PC-3 (cell line): ENCODE data around the gene LIPA. TPM values are rescaled to one million over a fixed set of nuclear protein-coding genes. Genes with fewer than 3 reads are reported as not detected.

Experiments
- ATAC-seq: fragments of 200-7000 bp; cut with Tn5 transposase; 2 replicates; pipeline ENCODE4 v1.9.1; 2020; ENCODE audit warnings: mild to moderate bottlenecking, moderate library complexity
- BruUV-seq: library from RNA; stranded (reverse); fragments of 400-500 nt; replicated peaks from 2 replicates; lab custom pipeline; 2021; lab: Mats Ljungman, UMichigan
- CTCF ChIA-PET: fragments of 300-600 bp; sonication (Branson Sonifier 250); formaldehyde crosslinking; loops from one replicate; lab custom pipeline; 2022; ENCODE audit warnings: antibody characterized with exemption; lab: Charles Lee
- POLR2A ChIA-PET: fragments of 300-600 bp; sonication (Branson Sonifier 250); formaldehyde crosslinking; loops from one replicate; lab custom pipeline; 2022; ENCODE audit warnings: antibody characterized with exemption; ENCODE audit not compliant: unreplicated experiment; lab: Charles Lee
- DNase-seq: peaks from one replicate; pipeline ENCODE4 v3.0.0-alpha.2; 2015
- H2AFZ ChIP-seq: fragments of 300-600 bp; sonication (generic); 2 replicates; pipeline ENCODE4 v1.6.0; 2016; ENCODE audit warnings: antibody characterized with exemption, low read length
- H3F3A ChIP-seq: fragments of 300-600 bp; sonication (generic); one replicate; pipeline ENCODE4 v1.6.0; 2017; ENCODE audit warnings: antibody characterized with exemption, low read length, control low read depth, mild to moderate bottlenecking; ENCODE audit not compliant: unreplicated experiment
- H3K27ac ChIP-seq: fragments of 300-600 bp; sonication (generic); 2 replicates; pipeline ENCODE4 v1.5.1; 2016; ENCODE audit warnings: mild to moderate bottlenecking, low read length
- H3K27me3 ChIP-seq: fragments of 300-600 bp; sonication (generic); 2 replicates; pipeline ENCODE4 v1.6.1; 2016; ENCODE audit warnings: low read length, mixed read lengths
- H3K36me3 ChIP-seq: fragments of 300-600 bp; sonication (generic); 2 replicates; pipeline ENCODE4 v1.6.1; 2016; ENCODE audit warnings: low read depth, mixed run types, low read length, mixed read lengths
- H3K4me1 ChIP-seq: fragments of 300-600 bp; sonication (generic); 2 replicates; pipeline ENCODE4 v1.5.1; 2016; ENCODE audit warnings: low read length; ENCODE audit not compliant: insufficient read depth
- H3K4me2 ChIP-seq: fragments of 300-600 bp; sonication (generic); 2 replicates; pipeline ENCODE4 v1.6.0; 2016; ENCODE audit warnings: low read length
- H3K4me3 ChIP-seq: fragments of 300-600 bp; sonication (generic); 2 replicates; pipeline ENCODE4 v1.5.1; 2016; ENCODE audit warnings: mild to moderate bottlenecking, low read length, mixed read lengths
- H3K79me2 ChIP-seq: fragments of 300-600 bp; sonication (generic); 2 replicates; pipeline ENCODE4 v1.6.1; 2017; ENCODE audit warnings: low read length, mixed read lengths
- H3K9ac ChIP-seq: fragments of 300-600 bp; sonication (generic); 2 replicates; pipeline ENCODE4 v1.6.0; 2016; ENCODE audit warnings: mild to moderate bottlenecking, low read length
- H3K9me2 ChIP-seq: fragments of 300-600 bp; sonication (generic); replicated peaks from 2 replicates; pipeline ENCODE4 v1.6.1; 2016; ENCODE audit warnings: mixed run types, low read length, mixed read lengths
- H3K9me3 ChIP-seq: fragments of 300-600 bp; sonication (generic); 2 replicates; pipeline ENCODE4 v1.6.1; 2016; ENCODE audit warnings: low read length, mixed read lengths
- H4K20me1 ChIP-seq: fragments of 300-600 bp; sonication (generic); 2 replicates; pipeline ENCODE4 v1.6.1; 2016; ENCODE audit warnings: low read length, mixed read lengths
- CTCF ChIP-seq: fragments of 300-600 bp; sonication (generic); conservative IDR thresholded peaks from 2 replicates; pipeline ENCODE4 v1.5.1; 2017; ENCODE audit warnings: antibody characterized with exemption, low read depth, mild to moderate bottlenecking, low read length
- EZH2 ChIP-seq: fragments of 300-600 bp; sonication (generic); IDR thresholded peaks from one replicate; pipeline ENCODE4 v1.6.1; 2017; ENCODE audit warnings: antibody characterized with exemption, mild to moderate bottlenecking, low read length; ENCODE audit not compliant: unreplicated experiment
- EZH2phosphoT487 ChIP-seq: fragments of 300-600 bp; sonication (generic); IDR thresholded peaks from 2 replicates; pipeline ENCODE4 v1.6.1; 2018; ENCODE audit warnings: mild to moderate bottlenecking, antibody characterized with exemption, low read length, borderline replicate concordance
- intact Hi-C: fragments of 100-400 bp; cut with micrococcal nuclease; formaldehyde crosslinking; loops from 2 replicates; pipeline ENCODE4 v1.9.0; 2023
- total RNA-seq: library from RNA; depleted of rRNA; stranded (reverse); fragments of >200 nt; gene quantifications from 2 replicates; pipeline ENCODE4 v1.2.3, GENCODE V29; 2014

LIPA gene
- total RNA-seq, 1 experiment from 2014 or later = 55.7 TPM

DNA sequence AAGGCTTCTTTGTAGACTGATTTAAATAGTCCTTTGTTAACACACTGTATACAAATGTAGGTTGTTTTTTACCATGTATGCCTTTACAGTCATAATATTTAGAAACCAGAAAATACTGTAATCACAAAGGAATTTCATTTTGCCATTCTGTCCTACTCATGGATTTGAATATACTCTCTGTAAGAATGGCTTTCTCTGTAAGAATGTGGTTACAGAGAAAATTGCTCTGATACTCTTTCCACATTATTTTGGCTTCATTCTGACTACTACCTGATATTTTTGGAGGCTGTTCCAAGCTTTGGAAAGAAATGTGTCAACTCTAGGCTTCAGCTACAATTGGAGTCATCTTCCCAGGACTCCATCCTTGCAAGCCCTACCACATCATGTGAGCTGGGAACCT is 68.0 kb downstream of the LIPA start:
- no TSS peak for BruUV-seq
- DNase-seq = no peak
- POLR2A ChIA-PET = no interaction called here

DNA sequence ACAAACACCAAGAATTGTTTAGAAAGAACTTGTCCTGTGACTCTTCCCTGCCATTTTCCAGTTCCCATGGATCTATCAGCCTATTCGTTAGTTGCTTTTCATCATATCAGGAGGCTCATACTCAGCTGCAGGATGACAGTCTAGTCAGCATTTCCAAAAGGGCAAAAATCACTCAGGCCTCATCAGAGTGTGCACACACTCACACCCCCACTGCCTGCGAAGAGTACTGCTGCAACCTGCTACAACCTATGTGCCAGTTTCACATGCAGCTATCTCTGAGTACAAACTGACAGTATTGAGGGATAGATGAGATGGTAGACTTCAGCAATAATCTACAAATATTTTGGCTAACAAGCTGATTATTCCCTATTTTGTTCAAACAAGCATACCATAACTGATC is 68.7 kb downstream of the LIPA start:
- H4K20me1 ChIP-seq = no peaks in the 10 kb centered on the region
- H3K9me2 ChIP-seq = no peaks in the 10 kb centered on the region
- no peak overlapping the region for H3K4me2 ChIP-seq
- intact Hi-C loops = loop anchor here (10.0 kb wide), 1 partner anchor 118 kb away; no protein-coding TSS in a partner anchor
- no peak overlapping the region for H3K9ac ChIP-seq
- H2AFZ ChIP-seq = no peak overlapping the region
- no peaks in the 10 kb centered on the region for H3K4me1 ChIP-seq
- DNase-seq = no peak
- H3K27me3 ChIP-seq = peaks cover 5% of the 10 kb centered on the region; the same call in 1 of the 2 replicates
- ChIA-PET POLR2A (no interaction called here), CTCF (no interaction called here)
- TF ChIP-seq EZH2phosphoT487 (no peak), CTCF (no peak), EZH2 (no peak)
- no peaks in the 10 kb centered on the region for H3K9me3 ChIP-seq
- BruUV-seq = no TSS peak
- H3K27ac ChIP-seq = no peak overlapping the region
- H3K36me3 ChIP-seq = no peaks in the 10 kb centered on the region
- H3K4me3 ChIP-seq = no peak overlapping the region
- H3F3A ChIP-seq = no peaks in the 10 kb centered on the region
- H3K79me2 ChIP-seq = no peaks in the 10 kb centered on the region
- no peak for ATAC-seq

More for the DNA sequence above, 68.0 kb downstream of the LIPA start:
- Histone ChIP-seq H3K27ac (no peak overlapping the region), H3K27me3 (no peaks in the 10 kb centered on the region), H3K4me1 (no peaks in the 10 kb centered on the region), H2AFZ (no peak overlapping the region), H3K9me2 (no peaks in the 10 kb centered on the region), H3K9ac (no peak overlapping the region), H3K79me2 (no peaks in the 10 kb centered on the region), H3K9me3 (no peaks in the 10 kb centered on the region), H3K4me3 (no peak overlapping the region), H3K4me2 (no peak overlapping the region), H4K20me1 (no peaks in the 10 kb centered on the region), H3K36me3 (no peaks in the 10 kb centered on the region), H3F3A (no peaks in the 10 kb centered on the region)
- no peak for TF ChIP-seq EZH2phosphoT487
- TF ChIP-seq EZH2 = no peak
- no peak for TF ChIP-seq CTCF
- no peak for ATAC-seq
- CTCF ChIA-PET = no interaction called here
- intact Hi-C loops = loop anchor here (10.0 kb wide), 1 partner anchor 119 kb away; no protein-coding TSS in a partner anchor

DNA sequence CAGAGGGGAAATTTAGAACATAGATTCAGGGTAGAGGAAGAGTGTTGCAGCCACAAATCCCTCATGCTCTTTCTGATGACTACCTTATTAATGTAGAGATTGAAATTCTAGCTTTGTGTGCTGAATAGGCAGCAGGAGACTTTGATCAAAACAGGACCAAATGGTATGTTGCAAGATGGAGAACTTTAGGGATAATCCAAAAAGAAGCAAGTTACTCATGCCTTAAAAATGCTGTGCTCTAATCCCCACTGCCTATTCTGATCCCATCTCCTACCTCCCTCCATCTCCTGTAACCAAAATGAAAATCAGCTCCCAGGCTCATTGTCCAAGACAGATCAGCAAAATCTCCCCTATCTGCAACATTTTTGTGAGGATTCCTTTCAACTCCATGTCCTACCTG is 75.8 kb downstream of the LIPA start:
- Histone ChIP-seq H3K79me2 (no peaks in the 10 kb centered on the region), H3K27me3 (peaks cover 5% of the 10 kb centered on the region; the same call in 1 of the 2 replicates), H3K9me2 (no peaks in the 10 kb centered on the region), H3F3A (no peaks in the 10 kb centered on the region), H3K4me2 (no peak overlapping the region), H3K36me3 (no peaks in the 10 kb centered on the region), H4K20me1 (no peaks in the 10 kb centered on the region), H3K9me3 (no peaks in the 10 kb centered on the region), H2AFZ (no peak overlapping the region), H3K4me1 (no peaks in the 10 kb centered on the region), H3K4me3 (no peak overlapping the region), H3K9ac (no peak overlapping the region), H3K27ac (no peak overlapping the region)
- intact Hi-C loops = no loop called here
- no peak for ATAC-seq
- POLR2A ChIA-PET = no interaction called here
- CTCF ChIA-PET = no interaction called here
- DNase-seq = no peak
- no TSS peak for BruUV-seq
- TF ChIP-seq CTCF = no peak
